ENCODE data around the gene FNDC11.

Gene FNDC11

DNA sequence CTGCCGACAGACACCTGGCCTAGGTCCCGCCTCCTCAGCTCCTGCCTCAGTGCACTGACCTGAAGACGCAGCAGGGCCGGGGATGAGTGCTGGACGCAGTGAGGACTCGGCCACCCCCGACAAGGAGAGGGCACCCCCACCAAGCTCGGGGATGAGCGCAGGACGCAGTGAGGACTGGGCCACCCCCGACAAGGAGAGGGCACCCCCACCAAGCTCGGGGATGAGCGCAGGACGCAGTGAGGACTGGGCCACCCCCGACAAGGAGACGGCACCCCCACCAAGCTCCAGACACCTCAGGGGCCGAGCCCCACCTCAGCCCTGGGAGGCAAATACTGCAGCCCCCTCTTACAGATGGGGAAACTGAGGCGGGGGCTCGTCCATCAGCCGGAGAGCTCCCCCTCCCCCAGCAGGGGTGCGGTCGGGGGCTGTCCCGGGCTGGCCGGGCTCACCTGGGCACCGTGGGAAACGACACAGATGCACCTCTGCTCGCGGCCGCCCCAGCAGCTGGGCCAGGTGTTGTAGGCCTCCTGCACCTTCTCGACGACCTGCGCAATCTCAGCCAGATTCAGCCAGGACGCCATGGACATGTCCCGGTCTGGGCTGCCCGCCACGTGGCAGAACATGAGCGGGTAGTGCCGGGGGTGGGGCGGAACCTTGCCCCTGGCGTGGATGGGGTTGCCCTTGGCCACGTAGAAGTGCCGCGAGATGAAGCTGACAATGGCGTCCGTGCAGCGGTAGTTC is 12.6 kb downstream of the FNDC11 start:
- TF ChIP-seq TAF1 (IDR thresholded peaks at IDR 0.05; ENCODE audit: borderline replicate concordance, insufficient read depth, low read length): no peak
- TF ChIP-seq FOXP2 (optimal IDR thresholded peaks at IDR 0.05; ENCODE audit: borderline replicate concordance, extremely low read depth, extremely low read length, insufficient read depth): no peak
- TF ChIP-seq SIN3A (IDR thresholded peaks at IDR 0.05; ENCODE audit: borderline replicate concordance, insufficient read depth, low read length): no peak
- TF ChIP-seq POLR2AphosphoS5 (IDR thresholded peaks at IDR 0.05; ENCODE audit: low read depth, low read length): no peak
- TF ChIP-seq, protein P1, sequence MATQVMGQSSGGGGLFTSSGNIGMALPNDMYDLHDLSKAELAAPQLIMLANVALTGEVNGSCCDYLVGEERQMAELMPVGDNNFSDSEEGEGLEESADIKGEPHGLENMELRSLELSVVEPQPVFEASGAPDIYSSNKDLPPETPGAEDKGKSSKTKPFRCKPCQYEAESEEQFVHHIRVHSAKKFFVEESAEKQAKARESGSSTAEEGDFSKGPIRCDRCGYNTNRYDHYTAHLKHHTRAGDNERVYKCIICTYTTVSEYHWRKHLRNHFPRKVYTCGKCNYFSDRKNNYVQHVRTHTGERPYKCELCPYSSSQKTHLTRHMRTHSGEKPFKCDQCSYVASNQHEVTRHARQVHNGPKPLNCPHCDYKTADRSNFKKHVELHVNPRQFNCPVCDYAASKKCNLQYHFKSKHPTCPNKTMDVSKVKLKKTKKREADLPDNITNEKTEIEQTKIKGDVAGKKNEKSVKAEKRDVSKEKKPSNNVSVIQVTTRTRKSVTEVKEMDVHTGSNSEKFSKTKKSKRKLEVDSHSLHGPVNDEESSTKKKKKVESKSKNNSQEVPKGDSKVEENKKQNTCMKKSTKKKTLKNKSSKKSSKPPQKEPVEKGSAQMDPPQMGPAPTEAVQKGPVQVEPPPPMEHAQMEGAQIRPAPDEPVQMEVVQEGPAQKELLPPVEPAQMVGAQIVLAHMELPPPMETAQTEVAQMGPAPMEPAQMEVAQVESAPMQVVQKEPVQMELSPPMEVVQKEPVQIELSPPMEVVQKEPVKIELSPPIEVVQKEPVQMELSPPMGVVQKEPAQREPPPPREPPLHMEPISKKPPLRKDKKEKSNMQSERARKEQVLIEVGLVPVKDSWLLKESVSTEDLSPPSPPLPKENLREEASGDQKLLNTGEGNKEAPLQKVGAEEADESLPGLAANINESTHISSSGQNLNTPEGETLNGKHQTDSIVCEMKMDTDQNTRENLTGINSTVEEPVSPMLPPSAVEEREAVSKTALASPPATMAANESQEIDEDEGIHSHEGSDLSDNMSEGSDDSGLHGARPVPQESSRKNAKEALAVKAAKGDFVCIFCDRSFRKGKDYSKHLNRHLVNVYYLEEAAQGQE (IDR thresholded peaks at IDR 0.05; ENCODE audit: insufficient read depth in 1 of 2, low read depth in 2 of 2, low read length in 2 of 2): no peak

DNA sequence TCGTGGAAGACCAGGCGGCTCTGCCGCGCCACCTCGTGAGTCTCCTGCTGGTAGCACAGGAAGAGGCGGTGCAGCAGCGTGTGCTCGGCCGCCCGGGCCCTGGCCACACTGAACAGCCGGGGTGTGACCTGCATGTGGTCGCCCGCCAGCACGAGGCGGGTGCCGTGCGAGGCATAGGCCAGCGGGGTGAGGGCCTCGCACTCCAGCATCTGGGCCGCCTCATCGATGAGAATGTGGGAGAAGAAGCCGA is 13.1 kb downstream of the FNDC11 start:
- TF ChIP-seq SIN3A (IDR thresholded peaks at IDR 0.05; ENCODE audit: borderline replicate concordance, insufficient read depth, low read length) (no peak), TAF1 (IDR thresholded peaks at IDR 0.05; ENCODE audit: borderline replicate concordance, insufficient read depth, low read length) (no peak), POLR2AphosphoS5 (IDR thresholded peaks at IDR 0.05; ENCODE audit: low read depth, low read length) (no peak), FOXP2 (optimal IDR thresholded peaks at IDR 0.05; ENCODE audit: borderline replicate concordance, extremely low read depth, extremely low read length, insufficient read depth) (no peak)
- TF ChIP-seq, protein P1 (IDR thresholded peaks at IDR 0.05; ENCODE audit: insufficient read depth in 1 of 2, low read depth in 2 of 2, low read length in 2 of 2): no peak

DNA sequence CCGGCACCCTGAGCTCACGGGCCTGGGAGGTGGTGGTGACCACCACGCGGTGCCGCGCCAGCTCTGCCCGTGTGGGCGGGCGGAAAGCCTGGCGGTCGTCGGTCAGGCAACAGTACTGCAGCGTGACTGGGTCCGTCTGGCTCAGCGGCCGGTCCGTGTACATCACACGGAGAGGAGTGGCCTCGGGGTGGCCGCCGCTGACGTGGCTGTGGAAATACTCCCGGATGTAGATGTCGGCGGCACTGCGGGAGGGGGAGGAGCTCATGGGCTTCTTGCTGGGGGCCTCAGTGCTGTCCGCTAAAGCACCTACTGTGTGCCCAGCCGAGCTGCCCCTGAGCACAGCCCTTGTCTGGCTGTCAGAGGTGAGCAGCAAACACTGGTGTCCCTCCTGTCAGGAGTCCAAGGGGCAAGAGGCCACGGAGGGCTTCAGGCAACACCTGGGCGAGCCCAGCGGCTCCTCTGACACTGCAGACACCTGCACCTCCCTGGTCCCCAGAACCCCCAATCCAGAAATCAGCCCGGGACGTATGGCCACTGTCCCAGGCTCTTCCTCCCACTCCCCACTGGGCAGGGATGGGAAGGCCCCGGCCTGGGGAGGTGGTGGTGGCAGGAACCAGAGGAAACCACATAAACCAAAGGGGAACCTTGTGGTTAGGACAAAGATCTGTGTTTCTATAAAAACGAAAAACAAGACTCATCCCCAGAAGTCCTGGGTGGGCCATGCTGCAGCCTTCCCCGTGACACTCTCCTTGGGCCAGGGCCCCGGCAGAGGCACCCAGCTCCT is 13.6 kb downstream of the FNDC11 start:
- TF ChIP-seq SIN3A (IDR thresholded peaks at IDR 0.05; ENCODE audit: borderline replicate concordance, insufficient read depth, low read length) (no peak), TAF1 (IDR thresholded peaks at IDR 0.05; ENCODE audit: borderline replicate concordance, insufficient read depth, low read length) (no peak), FOXP2 (optimal IDR thresholded peaks at IDR 0.05; ENCODE audit: borderline replicate concordance, extremely low read depth, extremely low read length, insufficient read depth) (no peak), POLR2AphosphoS5 (IDR thresholded peaks at IDR 0.05; ENCODE audit: low read depth, low read length) (no peak)
- TF ChIP-seq, protein P1 (IDR thresholded peaks at IDR 0.05; ENCODE audit: insufficient read depth in 1 of 2, low read depth in 2 of 2, low read length in 2 of 2): no peak

DNA sequence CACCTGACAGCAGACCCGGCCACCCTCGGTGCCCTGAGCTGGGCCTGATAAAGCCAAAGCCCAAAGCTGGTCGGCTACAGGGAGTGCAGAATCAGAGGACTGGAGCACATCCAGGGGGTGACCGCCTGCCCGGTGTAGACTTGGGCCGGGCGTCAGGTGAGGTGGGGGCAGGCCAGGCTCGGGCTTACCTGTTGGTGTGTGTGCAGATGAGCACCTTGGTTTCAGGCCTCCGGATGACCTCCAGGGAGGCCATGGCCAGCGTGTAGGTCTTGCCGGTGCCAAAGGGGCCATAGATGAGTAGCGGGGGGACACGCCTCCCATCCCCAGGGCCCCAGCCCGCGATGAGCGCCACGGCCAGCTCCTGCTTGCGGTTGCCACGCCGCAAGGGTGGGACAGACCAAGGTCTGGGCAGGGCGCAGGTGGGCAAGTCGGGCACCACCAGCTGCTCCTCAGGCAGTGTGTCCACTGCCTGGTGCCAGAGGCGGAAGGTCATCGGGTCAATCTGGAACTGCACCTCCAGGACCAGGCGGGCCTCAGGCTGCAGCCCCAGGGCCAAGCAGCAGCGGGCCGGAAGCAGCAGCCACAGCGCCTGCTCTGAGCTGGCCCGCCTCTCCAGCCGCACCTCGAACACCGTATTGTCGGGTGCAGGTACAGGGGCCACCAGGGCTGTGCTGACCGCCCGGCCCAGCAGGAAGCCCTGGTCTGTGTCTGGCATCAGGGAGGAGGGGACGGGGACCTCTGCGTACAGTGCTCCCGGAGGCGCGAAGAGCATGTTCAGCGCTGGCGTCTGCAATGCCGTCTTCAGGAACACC is 14.4 kb downstream of the FNDC11 start:
- TF ChIP-seq POLR2AphosphoS5 (IDR thresholded peaks at IDR 0.05; ENCODE audit: low read depth, low read length): no peak
- no peak for TF ChIP-seq FOXP2 (optimal IDR thresholded peaks at IDR 0.05; ENCODE audit: borderline replicate concordance, extremely low read depth, extremely low read length, insufficient read depth)

Measured in PFSK-1 (cell line).